Mesothelial cell of epicardium (in vitro differentiated cells): ENCODE data around the gene ZNF184. TPM values are rescaled to one million over a fixed set of nuclear protein-coding genes. Genes with fewer than 3 reads are reported as not detected.

ENCODE experiments used
- DNase-seq, 2 experiments: peaks; one replicate each; pipeline ENCODE4 v3.0.0; 2021; ENCODE audit warnings: low spot score in 2 of 2; ENCODE audit not compliant: unreplicated experiment in 2 of 2
- H3K27ac Mint-ChIP-seq: 2 replicates; pipeline ENCODE4 v1.8.0; 2021; ENCODE audit warnings: mixed read lengths
- H3K27me3 Mint-ChIP-seq: 2 replicates; pipeline ENCODE4 v1.8.0; 2021; ENCODE audit warnings: low read depth, mixed read lengths
- H3K36me3 Mint-ChIP-seq: 2 replicates; pipeline ENCODE4 v1.8.0; 2021; ENCODE audit warnings: mixed read lengths
- H3K4me1 Mint-ChIP-seq: 2 replicates; pipeline ENCODE4 v1.8.0; 2021; ENCODE audit warnings: mixed read lengths
- H3K4me3 Mint-ChIP-seq: 2 replicates; pipeline ENCODE4 v1.8.0; 2021; ENCODE audit warnings: mild to moderate bottlenecking, moderate library complexity, mixed read lengths
- H3K9me3 Mint-ChIP-seq: 2 replicates; pipeline ENCODE4 v1.8.0; 2021; ENCODE audit warnings: mixed read lengths
- CTCF ChIP-seq: fragments of 200-600 bp; sonication (generic); IDR thresholded peaks from one replicate; pipeline ENCODE4 v1.5.0; 2021; ENCODE audit warnings: antibody characterized with exemption; ENCODE audit not compliant: unreplicated experiment
- total RNA-seq: library from RNA; stranded (reverse); gene quantifications from 3 replicates; pipeline ENCODE4 v1.2.1, GENCODE V29; 2021

Gene ZNF184
- total RNA-seq, 1 donor from 2014 or later = 14.3 TPM

GRCh38 chr6:27494103-27494502 lies 21.2 kb upstream of the ZNF184 start:
- peaks cover 6% of the 10 kb centered on the region for H3K4me1 Mint-ChIP-seq
- no peaks in the 10 kb centered on the region for H3K36me3 Mint-ChIP-seq
- no peak overlapping the region for H3K27ac Mint-ChIP-seq

GRCh38 chr6:27492631-27493190 lies 19.8 kb upstream of the ZNF184 start:
- H3K27me3 Mint-ChIP-seq = peaks cover 36% of the 10 kb centered on the region
- H3K4me3 Mint-ChIP-seq = no peak overlapping the region
- peaks cover 6% of the 10 kb centered on the region for H3K4me1 Mint-ChIP-seq
- DNase-seq = no peak
- H3K9me3 Mint-ChIP-seq = no peaks in the 10 kb centered on the region
- TF ChIP-seq CTCF = no peak
- no peaks in the 10 kb centered on the region for H3K36me3 Mint-ChIP-seq
- no peak overlapping the region for H3K27ac Mint-ChIP-seq

More at GRCh38 chr6:27494103-27494502, 21.2 kb upstream of the ZNF184 start:
- Mint-ChIP-seq H3K9me3 (no peaks in the 10 kb centered on the region), H3K4me3 (no peak overlapping the region), H3K27me3 (peaks cover 46% of the 10 kb centered on the region)
- TF ChIP-seq CTCF = no peak
- DNase-seq = no peak

- no peaks in the 10 kb centered on the region for H3K36me3 Mint-ChIP-seq
These were observed 6.6 kb upstream of the ZNF184 start for GRCh38 chr6:27479319-27480182.

GRCh38 chr6:27478706-27479318 lies 5.9 kb upstream of the ZNF184 start:
- no peak overlapping the region for H3K27ac Mint-ChIP-seq
- H3K9me3 Mint-ChIP-seq = no peaks in the 10 kb centered on the region
- TF ChIP-seq CTCF = no peak
- no peak overlapping the region for H3K4me3 Mint-ChIP-seq
- no peaks in the 10 kb centered on the region for H3K4me1 Mint-ChIP-seq
- no peaks in the 10 kb centered on the region for H3K27me3 Mint-ChIP-seq
- H3K36me3 Mint-ChIP-seq = no peaks in the 10 kb centered on the region
- peak; percentile 62 to 90 for DNase-seq

More at GRCh38 chr6:27479319-27480182, 6.6 kb upstream of the ZNF184 start:
- H3K4me3 Mint-ChIP-seq = no peak overlapping the region
- no peaks in the 10 kb centered on the region for H3K9me3 Mint-ChIP-seq
- H3K4me1 Mint-ChIP-seq = no peaks in the 10 kb centered on the region
- TF ChIP-seq CTCF = no peak
- no peak overlapping the region for H3K27ac Mint-ChIP-seq
- peak; percentile 68 to 93 for DNase-seq
- no peaks in the 10 kb centered on the region for H3K27me3 Mint-ChIP-seq

GRCh38 chr6:27478141-27478705 lies 5.3 kb upstream of the ZNF184 start:
- H3K4me3 Mint-ChIP-seq = no peak overlapping the region
- no peaks in the 10 kb centered on the region for H3K4me1 Mint-ChIP-seq

More at GRCh38 chr6:27478141-27478705, 5.3 kb upstream of the ZNF184 start:
- Mint-ChIP-seq H3K36me3 (no peaks in the 10 kb centered on the region), H3K27ac (no peak overlapping the region), H3K9me3 (no peaks in the 10 kb centered on the region), H3K27me3 (no peaks in the 10 kb centered on the region)
- DNase-seq = no peak
- no peak for TF ChIP-seq CTCF
